ENCODE results near the gene ADAMTS9. TPM values are rescaled to one million over a fixed set of nuclear protein-coding genes. Genes with fewer than 3 reads are reported as not detected.

ADAMTS9 gene
- total and polyA plus RNA-seq, 2 donors (not counting 1 experiment from before 2014, with no cell fraction given) = not detected

- intact Hi-C loops (cut with micrococcal nuclease) = no loop called here
- H3K4me2 ChIP-seq (replicated peaks; ENCODE audit: low read depth, low read length, poor library complexity, severe bottlenecking) = no peak overlapping the region
- ATAC-seq (ENCODE audit: low read depth) (no peak), DNase-seq (no peak)
- Mint-ChIP-seq H3K27me3 (no peaks in the 10 kb centered on the region), H3K4me3 (no peak overlapping the region), H3K4me1 (no peaks in the 10 kb centered on the region), H3K27ac (no peak overlapping the region), H3K9me3 (ENCODE audit: insufficient read depth) (peaks cover 2% of the 10 kb centered on the region)
- H3K4me1 ChIP-seq (ENCODE audit: control insufficient read depth in 2 of 2, insufficient read depth in 2 of 2, low read length in 2 of 2) = no peaks in the 10 kb centered on the region
- ChIA-PET CTCF (no interaction called here), POLR2A (no interaction called here)
- 95% methylated on average over 10 of the region's 18 CpGs for WGBS (ENCODE audit: insufficient coverage)
- H2AFZ ChIP-seq (ENCODE audit: insufficient read depth, low read depth, low read length, poor library complexity, severe bottlenecking) = no peak overlapping the region
- TF ChIP-seq CTCF (IDR thresholded peaks at IDR 0.05) (no peak), EZH2 (IDR thresholded peaks at IDR 0.05; ENCODE audit: borderline replicate concordance, insufficient read depth, low read depth, low read length, poor library complexity, severe bottlenecking) (no peak)
- H4K20me1 ChIP-seq (ENCODE audit: control insufficient read depth, insufficient read depth, low read length, poor library complexity, severe bottlenecking) = no peaks in the 10 kb centered on the region
- H3K9ac ChIP-seq (ENCODE audit: low read length) = no peak overlapping the region
- no peaks in the 10 kb centered on the region for H3K36me3 ChIP-seq (replicated peaks in 1 of 2; ENCODE audit: control extremely low read depth in 1 of 2, control insufficient read depth in 1 of 2, extremely low read depth in 1 of 2, insufficient read depth in 2 of 2, low read length in 1 of 2)
- H3K27ac ChIP-seq (ENCODE audit: low read length in 2 of 2) = no peak overlapping the region
- H3K4me3 ChIP-seq (ENCODE audit: control extremely low read depth in 1 of 5, extremely low read depth in 1 of 5, insufficient read depth in 1 of 5, low read depth in 2 of 5, low read length in 4 of 5) = no peak overlapping the region
- peaks cover 0 to 6% (median 1%) of the 10 kb centered on the region in 3 donors for H3K9me3 ChIP-seq (ENCODE audit: control extremely low read depth in 1 of 3, control insufficient read depth in 2 of 3, insufficient read depth in 1 of 3, low read length in 2 of 3)
- no peaks in the 10 kb centered on the region for H3K27me3 ChIP-seq (replicated peaks in 1 of 4; ENCODE audit: control extremely low read depth in 1 of 4, control insufficient read depth in 3 of 4, insufficient read depth in 4 of 4, low read length in 3 of 4)
- H3K79me2 ChIP-seq (ENCODE audit: control insufficient read depth, insufficient read depth, low read length) = no peaks in the 10 kb centered on the region
Observed at GRCh38 chr3:64642327-64643151, 45.3 kb downstream of the ADAMTS9 start.

DNA sequence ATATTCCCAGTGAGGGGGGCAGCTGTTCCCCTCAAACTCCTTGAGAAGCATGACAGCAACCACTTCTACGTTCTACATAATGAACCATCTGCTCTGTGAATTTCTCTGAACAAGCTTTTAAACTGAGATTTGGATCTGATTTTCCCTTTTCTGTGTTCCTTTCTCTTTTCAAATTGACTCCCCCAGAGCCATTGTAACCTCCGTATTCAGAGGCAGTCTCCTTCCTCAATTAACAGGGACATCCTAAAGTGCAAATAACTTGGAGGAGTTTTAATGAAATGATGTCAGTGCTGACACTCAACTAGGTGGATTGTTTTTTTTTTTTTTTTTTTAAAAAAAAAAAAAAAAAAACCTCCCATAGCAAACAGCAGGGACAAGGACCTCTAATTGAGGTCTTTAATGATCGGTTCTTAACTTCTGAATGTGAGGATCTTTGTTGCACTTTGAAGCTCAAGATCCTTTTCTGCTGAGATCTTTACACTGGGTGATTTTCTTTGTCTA lies 48.8 kb downstream of the ADAMTS9 start:
- Mint-ChIP-seq H3K27ac (no peak overlapping the region), H3K27me3 (no peaks in the 10 kb centered on the region), H3K4me3 (no peak overlapping the region), H3K4me1 (no peaks in the 10 kb centered on the region), H3K9me3 (ENCODE audit: insufficient read depth) (peaks cover 3% of the 10 kb centered on the region)
- CTCF ChIA-PET = no interaction called here
- H3K9ac ChIP-seq (ENCODE audit: low read length) = no peak overlapping the region
- no peaks in the 10 kb centered on the region for H3K79me2 ChIP-seq (ENCODE audit: control insufficient read depth, insufficient read depth, low read length)
- intact Hi-C loops (cut with micrococcal nuclease) = no loop called here
- H3K9me3 ChIP-seq (ENCODE audit: control extremely low read depth in 1 of 3, control insufficient read depth in 2 of 3, insufficient read depth in 1 of 3, low read length in 2 of 3) = peaks cover 0 to 6% (median 0%) of the 10 kb centered on the region in 3 donors
- H3K4me3 ChIP-seq (ENCODE audit: control extremely low read depth in 1 of 5, extremely low read depth in 1 of 5, insufficient read depth in 1 of 5, low read depth in 2 of 5, low read length in 4 of 5) = no peak overlapping the region
- H3K4me1 ChIP-seq (ENCODE audit: control insufficient read depth in 2 of 2, insufficient read depth in 2 of 2, low read length in 2 of 2) = no peaks in the 10 kb centered on the region
- DNase-seq = no peak
- no peak for ATAC-seq (ENCODE audit: low read depth)
- POLR2A ChIA-PET = no interaction called here
- H3K4me2 ChIP-seq (replicated peaks; ENCODE audit: low read depth, low read length, poor library complexity, severe bottlenecking) = no peak overlapping the region
- no peaks in the 10 kb centered on the region for H3K27me3 ChIP-seq (replicated peaks in 1 of 4; ENCODE audit: control extremely low read depth in 1 of 4, control insufficient read depth in 3 of 4, insufficient read depth in 4 of 4, low read length in 3 of 4)
- H3K36me3 ChIP-seq (replicated peaks in 1 of 2; ENCODE audit: control extremely low read depth in 1 of 2, control insufficient read depth in 1 of 2, extremely low read depth in 1 of 2, insufficient read depth in 2 of 2, low read length in 1 of 2) = no peaks in the 10 kb centered on the region
- no peaks in the 10 kb centered on the region for H4K20me1 ChIP-seq (ENCODE audit: control insufficient read depth, insufficient read depth, low read length, poor library complexity, severe bottlenecking)
- 67% methylated on average over 1 of the region's 3 CpGs for WGBS (ENCODE audit: insufficient coverage)
- no peak overlapping the region for H2AFZ ChIP-seq (ENCODE audit: insufficient read depth, low read depth, low read length, poor library complexity, severe bottlenecking)
- H3K27ac ChIP-seq (ENCODE audit: low read length in 2 of 2) = no peak overlapping the region
- no peak for TF ChIP-seq EZH2 (IDR thresholded peaks at IDR 0.05; ENCODE audit: borderline replicate concordance, insufficient read depth, low read depth, low read length, poor library complexity, severe bottlenecking)
- TF ChIP-seq CTCF (IDR thresholded peaks at IDR 0.05) = no peak

All from B cell (primary cell).